NCI-H1417 (cell line): Measurements from ENCODE around the gene PTPRH.

Experiments used
- DNase-seq, 3 experiments: peaks; one replicate each; lab custom pipeline; 2025; lab: John Stamatoyannopoulos, UW

Gene PTPRH, protein sequence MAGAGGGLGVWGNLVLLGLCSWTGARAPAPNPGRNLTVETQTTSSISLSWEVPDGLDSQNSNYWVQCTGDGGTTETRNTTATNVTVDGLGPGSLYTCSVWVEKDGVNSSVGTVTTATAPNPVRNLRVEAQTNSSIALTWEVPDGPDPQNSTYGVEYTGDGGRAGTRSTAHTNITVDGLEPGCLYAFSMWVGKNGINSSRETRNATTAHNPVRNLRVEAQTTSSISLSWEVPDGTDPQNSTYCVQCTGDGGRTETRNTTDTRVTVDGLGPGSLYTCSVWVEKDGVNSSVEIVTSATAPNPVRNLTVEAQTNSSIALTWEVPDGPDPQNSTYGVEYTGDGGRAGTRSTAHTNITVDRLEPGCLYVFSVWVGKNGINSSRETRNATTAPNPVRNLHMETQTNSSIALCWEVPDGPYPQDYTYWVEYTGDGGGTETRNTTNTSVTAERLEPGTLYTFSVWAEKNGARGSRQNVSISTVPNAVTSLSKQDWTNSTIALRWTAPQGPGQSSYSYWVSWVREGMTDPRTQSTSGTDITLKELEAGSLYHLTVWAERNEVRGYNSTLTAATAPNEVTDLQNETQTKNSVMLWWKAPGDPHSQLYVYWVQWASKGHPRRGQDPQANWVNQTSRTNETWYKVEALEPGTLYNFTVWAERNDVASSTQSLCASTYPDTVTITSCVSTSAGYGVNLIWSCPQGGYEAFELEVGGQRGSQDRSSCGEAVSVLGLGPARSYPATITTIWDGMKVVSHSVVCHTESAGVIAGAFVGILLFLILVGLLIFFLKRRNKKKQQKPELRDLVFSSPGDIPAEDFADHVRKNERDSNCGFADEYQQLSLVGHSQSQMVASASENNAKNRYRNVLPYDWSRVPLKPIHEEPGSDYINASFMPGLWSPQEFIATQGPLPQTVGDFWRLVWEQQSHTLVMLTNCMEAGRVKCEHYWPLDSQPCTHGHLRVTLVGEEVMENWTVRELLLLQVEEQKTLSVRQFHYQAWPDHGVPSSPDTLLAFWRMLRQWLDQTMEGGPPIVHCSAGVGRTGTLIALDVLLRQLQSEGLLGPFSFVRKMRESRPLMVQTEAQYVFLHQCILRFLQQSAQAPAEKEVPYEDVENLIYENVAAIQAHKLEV

DNA sequence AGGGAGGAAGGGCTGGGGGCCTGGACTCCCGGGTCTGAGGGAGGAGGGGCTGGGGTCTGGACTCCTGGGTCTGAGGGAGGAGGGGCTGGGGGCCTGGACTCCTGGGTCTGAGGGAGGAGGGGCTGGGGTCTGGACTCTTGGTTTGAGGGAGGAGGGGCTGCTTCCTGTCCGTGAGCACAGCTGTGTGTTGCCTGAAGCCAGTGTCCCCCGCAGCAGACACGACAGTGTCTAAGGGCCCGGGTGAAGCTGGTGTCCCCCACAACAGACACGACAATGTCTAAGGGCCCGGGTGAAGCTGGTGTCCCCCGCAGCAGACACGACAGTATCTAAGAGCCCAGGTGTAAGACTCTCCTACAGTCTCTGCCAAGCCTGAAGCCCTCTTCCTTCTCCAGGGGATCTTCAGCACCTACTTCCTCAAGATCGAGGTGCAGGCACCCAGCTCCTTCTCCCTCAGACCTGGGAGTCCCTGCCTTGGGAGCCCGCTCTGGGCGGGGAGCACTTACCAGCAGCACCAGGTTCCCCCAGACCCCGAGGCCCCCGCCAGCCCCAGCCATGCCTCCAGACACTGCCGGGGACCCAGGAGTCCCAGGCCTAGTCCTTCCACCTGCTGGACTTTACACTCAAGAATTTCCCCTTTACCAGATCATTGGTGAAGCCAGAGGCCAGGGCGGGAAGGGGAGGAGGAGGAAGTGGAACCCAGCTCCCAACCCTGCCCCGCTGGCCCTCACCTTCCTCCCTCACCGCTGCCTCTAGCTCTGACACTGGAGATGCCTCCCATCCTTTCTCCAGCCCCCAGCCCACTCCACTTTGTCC is at the start of gene PTPRH:
PTPRH (minus strand) TSS at position 622 of the 813 bp plus-strand sequence; CDS start at position 554, 68 bp downstream.
- no peak for DNase-seq

DNA sequence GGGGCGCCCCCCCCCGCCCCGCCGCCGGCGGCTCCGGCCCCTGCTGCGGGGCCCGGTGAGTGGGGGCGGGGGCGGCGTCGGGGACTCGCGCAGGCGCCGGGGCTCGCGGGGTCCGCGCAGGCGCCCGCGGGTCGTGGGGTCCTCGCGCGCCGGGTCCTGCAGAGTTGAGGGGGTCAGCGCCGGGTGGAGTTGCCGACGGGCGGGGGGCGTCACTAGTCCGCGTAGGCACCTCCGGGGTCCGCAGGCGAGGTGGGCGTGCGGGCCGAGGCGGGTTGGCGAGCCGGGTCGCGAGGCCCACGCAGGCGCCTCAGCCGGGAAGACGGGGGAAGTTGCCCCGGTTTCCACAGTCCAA is 49.2 kb upstream of the PTPRH start:
- DNase-seq = peak in 1 of 3 experiments; percentile 56

DNA sequence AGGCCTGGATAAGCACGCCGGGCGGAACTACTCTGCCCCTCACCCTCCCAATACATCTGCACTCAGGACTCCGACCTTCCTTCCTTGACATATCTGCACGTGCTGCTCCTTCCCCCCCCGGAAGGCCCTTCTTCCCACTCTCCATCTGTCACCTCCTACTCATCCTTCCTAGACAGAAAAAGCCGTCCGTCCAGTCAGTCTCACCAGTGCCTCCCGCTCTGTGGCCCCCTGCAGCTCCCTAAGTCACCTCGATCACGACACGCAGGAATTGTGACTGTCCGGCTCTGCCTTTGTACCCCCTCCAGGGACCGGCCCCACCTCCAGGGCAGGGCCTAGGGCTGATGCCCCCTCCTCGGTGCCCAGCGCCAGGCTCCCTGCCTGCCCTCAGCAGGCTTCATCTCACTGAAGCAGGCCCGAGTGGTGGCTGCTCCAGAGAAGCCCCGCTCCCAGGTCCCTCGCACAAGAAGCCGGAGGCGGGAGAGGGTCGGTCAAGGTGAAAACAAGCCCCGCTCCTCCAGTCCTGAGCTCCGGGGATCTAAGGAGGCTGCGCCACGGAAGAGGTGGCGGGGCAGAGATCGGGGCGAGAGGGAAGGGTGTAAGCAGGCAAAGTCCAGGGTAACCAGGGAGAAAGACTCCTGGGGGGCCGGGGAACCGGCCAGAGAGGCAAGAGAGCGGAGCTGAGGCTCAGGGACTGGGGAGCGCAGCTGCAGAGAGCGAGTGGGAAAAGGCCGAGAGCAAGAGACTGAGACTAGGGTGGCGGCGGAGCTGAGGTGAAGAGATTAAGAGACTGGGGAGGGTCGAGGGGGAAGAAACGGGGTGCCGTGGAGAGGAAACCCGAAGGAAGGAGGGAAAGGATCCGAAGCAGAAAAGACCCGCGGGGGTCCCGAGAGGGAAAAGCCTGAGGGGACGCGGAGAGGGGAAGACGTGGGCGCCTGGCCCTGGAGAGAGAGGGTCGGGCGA is 48.4 kb upstream of the PTPRH start:
- peak in 2 of 3 experiments; percentile 45 to 51 for DNase-seq

DNA sequence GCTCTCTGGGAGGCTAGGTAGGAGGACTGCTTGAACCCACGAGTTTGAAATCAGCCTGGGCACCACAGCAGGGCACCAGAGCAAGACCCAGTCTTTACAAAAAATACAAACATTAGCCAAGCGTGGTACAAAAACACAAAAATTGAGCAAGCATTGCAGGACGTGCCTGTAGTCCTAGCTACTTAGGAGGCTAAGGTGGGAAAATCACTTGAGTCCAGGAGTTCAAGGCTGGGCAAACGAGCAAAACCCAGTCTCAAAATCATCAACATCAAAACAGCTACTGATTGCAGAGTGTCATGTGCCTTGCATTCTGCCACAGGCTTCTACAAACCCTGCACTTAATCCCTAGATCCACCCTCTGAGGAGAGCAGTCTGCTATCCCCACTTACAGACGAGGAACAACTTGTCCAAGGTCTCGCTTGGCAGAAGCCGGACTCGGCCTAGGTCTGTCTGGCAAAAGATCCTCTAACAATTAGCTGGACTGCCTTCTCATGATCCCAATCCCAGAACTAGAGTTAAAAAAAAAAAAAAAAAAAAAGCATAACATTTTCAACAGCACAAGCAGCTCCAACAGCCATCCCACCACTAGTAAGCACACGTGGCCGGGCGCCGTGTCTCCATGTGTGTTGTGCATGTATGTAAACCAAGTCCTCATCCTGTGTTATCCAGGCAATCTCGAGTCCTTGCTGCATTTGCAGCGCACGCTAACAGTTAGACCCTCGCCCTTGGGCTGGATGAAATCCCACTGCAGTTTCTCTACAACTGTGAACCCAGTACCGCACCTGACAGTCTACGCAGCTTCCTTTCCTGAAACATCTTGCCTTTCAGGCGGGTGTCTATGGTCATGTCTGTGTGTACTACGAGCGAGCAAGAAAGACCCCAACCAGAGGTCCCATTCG is 47.5 kb upstream of the PTPRH start:
- DNase-seq = no peak

DNA sequence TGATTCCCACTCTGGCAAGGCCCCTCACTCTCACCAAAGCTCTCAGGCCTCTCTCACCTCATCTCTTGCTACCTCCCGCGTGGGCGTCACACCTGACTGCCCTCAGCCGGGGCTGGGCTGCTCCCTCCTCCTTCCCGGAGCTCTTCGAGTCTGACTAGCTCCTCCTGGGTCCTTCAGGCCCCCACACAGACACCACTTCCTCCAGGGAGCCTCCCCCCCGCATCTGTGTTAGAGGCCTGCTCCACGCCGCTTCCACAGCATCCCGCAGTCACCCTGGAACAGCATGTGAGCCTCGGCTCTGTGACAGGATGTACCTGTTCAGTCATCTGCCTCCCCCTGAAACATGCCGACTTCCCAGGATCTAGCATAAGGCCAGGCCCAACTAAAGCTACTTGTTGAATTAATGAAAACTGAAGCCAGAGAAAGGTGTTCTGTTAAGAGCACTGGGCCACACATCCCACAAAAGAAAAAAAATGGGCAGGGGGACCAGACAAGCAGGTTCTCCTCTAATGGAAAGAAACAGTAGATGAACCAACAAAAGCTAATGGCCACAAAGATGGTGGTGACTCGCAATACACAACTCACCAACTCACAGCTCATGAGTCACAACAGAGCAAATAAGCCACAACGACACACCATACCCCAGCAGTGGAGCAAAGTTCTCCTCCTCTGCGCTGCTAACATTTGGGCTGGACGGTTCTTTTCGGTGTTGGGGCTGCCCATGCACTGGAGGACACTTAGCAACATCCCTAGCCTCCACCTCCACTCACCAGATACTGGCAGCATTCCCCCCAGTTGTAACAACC is 46.5 kb upstream of the PTPRH start:
- peak in 1 of 3 experiments; percentile 8 for DNase-seq

DNA sequence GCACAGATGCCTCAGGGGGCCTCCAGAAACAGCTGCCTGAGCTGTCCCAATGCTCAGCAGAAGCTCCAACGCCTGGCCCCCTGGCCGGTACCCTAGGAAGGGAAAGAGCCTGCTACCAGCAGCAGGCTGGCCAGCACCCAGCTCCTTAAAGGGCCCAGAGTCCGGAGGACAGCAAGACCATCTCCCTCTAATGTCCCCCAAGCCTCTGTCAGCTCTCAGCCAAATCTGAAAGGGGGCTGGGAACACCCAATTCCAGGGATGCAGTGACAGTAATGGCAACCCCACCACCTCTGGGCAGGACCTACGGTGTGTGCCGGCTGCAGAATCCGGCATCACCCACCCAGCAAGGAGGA is 45.3 kb upstream of the PTPRH start:
- DNase-seq = no peak

DNA sequence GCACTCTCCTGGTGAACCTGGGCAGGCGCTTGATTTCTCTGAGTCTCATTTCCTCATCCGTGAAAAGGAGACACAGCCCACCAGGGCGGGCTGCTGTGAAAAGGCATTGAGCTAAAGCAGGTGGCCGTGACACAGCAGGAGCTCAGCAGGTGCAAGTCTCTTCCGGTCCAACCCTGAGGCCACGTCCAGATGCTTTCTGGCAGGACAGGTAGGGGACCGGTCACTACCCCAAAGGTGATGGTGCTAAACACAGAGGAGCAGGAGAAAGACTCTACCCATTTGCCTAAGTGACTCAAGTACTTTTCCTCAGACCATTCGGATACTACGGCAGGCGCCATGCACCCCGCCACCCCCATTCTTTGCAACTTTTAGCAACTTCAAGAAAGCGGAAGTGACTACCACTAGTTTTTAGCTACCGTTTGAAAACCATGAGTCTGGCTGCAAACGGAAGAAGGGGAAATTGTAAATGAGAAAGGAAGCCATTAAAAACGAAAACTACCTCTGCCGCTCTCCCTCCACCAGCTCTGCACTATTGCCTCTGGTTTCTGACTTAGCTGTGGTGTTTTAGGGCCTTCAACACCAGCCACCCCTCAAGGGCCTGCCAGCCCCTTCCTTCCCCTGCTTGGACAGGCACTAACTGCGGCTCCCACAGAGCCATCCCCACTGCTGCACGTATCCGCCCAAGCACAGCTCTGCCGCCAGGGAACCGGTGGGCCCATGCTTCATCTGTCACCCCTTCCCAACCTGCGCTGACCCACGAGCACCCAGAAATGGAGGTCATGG is 44.7 kb upstream of the PTPRH start:
- DNase-seq = peak in 2 of 3 experiments; percentile 76 to 85

DNA sequence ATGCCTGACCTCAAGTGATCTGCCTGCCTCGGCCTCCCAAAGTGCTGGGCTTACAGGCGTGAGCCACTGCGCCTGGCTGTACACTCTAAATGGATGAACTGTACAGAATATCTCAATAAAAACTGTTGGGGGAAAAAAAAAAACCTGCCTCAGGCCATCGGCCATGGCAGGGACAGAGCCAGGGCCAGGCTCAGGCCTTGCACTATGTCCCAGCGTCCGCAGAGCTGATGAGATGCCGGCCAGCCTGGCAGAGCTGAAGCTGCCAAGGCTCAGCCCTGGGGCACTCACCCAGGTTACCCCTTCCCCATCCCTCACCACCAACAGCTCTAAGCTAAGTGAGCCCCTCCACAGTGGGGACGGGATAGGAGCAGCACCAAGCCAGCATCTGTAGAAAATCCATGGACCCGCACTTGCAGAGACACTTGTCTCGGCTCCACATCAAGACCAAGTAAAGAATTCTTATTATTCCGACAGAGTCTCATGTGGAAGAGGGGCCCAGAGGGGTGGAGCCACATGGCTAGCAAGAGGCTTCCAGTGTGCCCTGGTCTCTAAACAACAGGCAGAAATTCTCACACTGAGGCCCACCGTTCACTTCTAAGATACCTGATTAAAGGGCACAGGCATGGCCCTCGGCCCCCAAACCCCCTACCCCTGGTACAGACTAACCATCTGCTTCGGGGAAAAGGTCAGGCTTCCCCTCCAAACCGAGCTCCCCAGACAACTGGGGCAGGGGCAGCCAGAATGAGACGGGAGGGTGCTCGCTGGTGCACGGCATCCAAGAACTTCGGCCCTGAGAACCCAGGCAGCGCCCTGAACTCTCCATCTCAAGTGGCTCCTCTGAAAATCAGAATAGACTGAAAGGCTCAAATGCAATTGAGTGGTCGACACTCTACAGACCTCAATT is 43.7 kb upstream of the PTPRH start:
- no peak for DNase-seq

DNA sequence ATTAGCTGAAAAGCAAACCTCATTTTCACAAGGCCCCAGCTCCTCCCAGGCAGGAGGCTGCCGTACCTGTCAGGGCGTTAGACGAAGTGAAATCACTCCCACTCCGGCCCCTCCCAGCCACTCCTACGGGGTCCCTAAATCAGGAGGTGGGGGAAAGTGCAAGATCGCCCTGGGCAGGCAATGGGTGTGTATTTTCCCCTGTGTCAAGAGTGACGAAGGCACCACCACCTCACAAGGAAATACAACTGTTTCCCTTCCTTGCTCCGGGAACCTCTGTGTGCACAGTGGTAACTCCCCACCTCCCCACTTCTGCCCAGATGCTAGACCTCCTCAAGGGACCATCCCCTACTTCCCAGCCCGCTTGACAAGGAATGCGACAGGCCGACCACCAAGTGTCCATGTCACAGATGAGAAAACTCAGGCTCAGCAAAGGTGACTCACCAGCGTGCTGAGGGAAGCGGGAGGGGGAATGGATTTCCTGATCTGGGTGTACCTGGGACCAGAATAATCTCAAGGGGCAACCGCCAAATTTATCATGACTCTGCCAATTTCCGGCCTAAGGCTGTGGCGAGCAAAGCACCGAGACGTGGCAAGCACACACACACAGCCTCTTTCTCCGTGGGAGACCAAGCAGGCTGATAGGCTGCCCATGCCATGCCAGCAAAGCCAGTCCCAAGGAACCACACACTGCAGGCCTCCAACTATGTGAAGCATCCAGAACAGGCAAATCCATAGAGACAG is 42.2 kb upstream of the PTPRH start:
- DNase-seq = no peak

DNA sequence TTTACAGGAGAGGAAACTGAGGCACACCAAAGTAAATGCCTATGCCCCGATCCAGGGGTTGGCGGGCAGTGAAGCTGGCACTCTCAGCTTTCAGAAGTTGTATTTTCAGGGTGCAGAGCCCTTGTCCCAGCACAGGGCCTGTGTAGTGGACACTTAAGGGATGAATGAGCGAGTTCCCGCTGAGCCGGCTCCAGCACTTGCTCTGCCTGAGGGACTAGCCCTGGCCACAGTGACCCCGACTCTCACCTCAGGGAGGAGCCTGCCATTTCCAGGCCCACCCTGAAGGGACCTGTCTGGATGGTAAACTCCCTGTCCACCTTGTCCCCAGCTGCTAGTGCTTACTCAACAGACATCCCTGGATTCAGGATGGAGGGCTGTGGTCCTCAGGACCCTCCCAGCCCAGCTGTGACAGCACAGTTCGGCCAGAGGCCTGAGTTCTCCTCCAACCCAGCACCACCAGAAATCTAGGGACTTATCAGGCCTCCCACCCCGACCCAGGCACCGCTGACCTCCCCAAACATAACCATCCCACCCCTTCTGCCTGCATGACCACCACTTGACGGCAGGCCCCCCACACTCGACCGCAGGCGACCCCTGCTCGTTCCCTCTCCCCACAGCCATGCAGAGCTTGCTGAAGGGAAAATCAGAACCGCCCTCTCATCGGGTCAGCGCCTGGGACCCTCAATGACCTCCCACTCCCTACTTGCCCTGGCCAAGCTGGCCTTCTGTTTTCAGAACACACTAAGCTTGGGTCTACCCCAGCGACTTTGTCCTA is 41.1 kb upstream of the PTPRH start:
- DNase-seq = no peak

DNA sequence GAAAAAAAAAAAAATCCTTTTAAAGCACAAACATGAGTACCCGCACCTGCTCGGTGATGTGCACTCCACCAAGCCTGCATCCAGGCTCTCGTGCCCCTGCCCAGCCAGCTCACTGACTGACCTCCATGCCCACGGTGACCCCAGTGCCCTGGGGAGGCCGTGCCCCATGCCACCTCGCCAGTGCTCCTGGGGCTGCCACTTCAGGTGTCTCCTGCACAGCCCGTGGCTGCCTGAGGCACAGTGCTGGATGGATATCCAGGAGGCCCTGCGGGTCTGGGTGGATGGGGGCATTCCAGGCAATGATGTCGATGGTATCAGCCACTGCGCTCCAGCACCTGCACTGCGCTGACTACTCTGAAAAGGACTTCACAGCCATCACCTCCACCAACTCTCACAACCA is 40.5 kb upstream of the PTPRH start:
- no peak for DNase-seq

DNA sequence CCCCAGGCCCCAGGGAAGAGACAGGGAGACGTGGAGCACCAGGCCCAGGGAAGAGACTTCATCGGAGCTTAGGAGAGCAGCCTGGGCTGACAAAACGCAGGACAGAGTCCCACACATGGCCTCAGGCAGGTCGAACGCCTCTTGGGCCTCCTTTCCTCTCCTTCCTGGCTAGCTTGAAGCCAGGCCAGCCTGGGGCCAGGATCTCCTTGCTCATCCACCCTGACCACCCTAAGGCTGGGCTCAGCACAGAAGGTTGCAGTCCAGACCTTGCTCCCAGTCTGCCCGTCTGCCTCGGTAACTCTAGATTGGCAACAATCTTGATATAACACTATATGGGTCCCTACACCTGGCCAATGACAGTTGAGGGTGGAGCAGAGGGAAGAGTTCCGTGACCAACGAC is 39.4 kb upstream of the PTPRH start:
- DNase-seq = no peak

DNA sequence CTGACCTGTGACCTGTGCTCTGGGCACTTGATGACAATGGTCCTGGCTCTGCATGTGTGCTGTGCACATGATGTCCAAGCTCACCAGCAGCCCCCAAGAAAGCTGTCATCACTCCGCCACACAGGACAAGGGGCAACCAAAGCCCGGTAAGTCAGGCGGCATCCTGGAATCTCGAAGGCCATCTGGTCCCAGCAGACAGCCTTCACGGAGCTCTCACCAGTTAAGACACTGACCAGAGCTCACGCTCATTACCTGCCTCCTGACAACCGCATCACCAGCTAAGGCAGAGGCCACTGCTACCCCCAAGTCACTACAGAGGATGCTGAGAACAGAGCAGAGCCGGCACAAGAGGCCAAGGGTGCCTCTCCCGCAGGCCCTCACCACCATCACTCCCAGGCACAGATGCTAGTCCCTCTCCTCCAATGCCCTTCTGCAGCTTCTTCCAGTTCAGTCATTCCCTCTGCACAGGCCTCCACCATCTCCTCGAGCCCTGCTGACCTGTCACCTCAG is 38.9 kb upstream of the PTPRH start:
- DNase-seq = no peak

DNA sequence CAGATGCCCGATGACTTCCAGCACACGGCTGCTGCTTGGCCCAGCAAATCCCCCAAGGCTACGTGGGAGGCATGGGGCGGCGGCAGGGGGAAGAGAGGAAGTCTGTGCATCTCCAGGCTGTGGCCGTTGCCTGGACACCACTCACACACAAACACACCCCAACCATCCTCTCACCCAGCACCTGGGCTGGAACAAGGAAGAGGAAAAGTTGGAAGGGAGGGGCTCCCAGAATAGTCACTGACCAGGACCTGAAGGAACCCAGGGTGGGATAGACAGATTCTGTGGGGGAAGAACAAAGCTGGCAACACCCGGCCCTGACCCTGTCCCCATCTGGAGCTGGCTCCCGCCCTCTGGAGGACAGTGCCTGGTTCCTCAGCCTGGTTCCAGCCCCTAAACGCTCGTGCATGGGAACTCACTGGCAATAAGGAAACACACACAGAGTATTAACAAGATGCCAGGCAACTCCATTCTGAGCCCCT is 38.4 kb upstream of the PTPRH start:
- DNase-seq = peak in 2 of 3 experiments; percentile 42 to 63
